OCI-LY3 (cell line): ENCODE measurements around the gene MAP2.

Experiments
- CTCF ChIP-seq: fragments of 200-600, 300-600 bp; sonication (generic); IDR thresholded peaks from 2 replicates; pipeline ENCODE4 v1.5.1; 2014; ENCODE audit warnings: antibody characterized with exemption, low read length, low read depth
- EZH2phosphoT487 ChIP-seq: fragments of 200-600 bp; shearing (Covaris generic); IDR thresholded peaks from 2 replicates; pipeline ENCODE4 v1.6.1; 2018; ENCODE audit warnings: antibody characterized with exemption, mixed run types, low read depth

GRCh38 chr2:209614690-209615369, 191.0 kb downstream of the MAP2 start:
- TF ChIP-seq CTCF, result no peak
- no peak for TF ChIP-seq EZH2phosphoT487
